Chondrocyte (in vitro differentiated cells): ENCODE data around the gene HEXIM1. TPM values are rescaled to one million over a fixed set of nuclear protein-coding genes. Genes with fewer than 3 reads are reported as not detected.

Source experiments
- DNase-seq: peaks from one replicate; pipeline ENCODE4 v3.0.0; 2021; ENCODE audit warnings: mixed read lengths, low spot score
- H3K27ac Mint-ChIP-seq: one replicate; pipeline ENCODE4 v1.8.0; 2021; ENCODE audit warnings: mild to moderate bottlenecking, moderate library complexity, mixed read lengths; ENCODE audit not compliant: unreplicated experiment
- H3K27me3 Mint-ChIP-seq: 2 replicates; pipeline ENCODE4 v1.8.0; 2021; ENCODE audit warnings: low read depth, mixed read lengths
- H3K36me3 Mint-ChIP-seq: 2 replicates; pipeline ENCODE4 v1.8.0; 2021; ENCODE audit warnings: low read depth, mixed read lengths
- H3K4me1 Mint-ChIP-seq: 2 replicates; pipeline ENCODE4 v1.8.0; 2021; ENCODE audit warnings: low read depth, mild to moderate bottlenecking, mixed read lengths
- H3K4me3 Mint-ChIP-seq: one replicate; pipeline ENCODE4 v1.8.0; 2021; ENCODE audit warnings: mild to moderate bottlenecking, moderate library complexity, mixed read lengths; ENCODE audit not compliant: unreplicated experiment
- H3K9me3 Mint-ChIP-seq: 2 replicates; pipeline ENCODE4 v1.8.0; 2021; ENCODE audit warnings: low read depth, mixed read lengths
- CTCF ChIP-seq: fragments of 200-600 bp; sonication (generic); IDR thresholded peaks from 2 replicates; pipeline ENCODE4 v1.5.0; 2021; ENCODE audit warnings: antibody characterized with exemption, mild to moderate bottlenecking, moderate library complexity
- total RNA-seq: library from RNA; stranded (reverse); gene quantifications from 3 replicates; pipeline ENCODE4 v1.2.1, GENCODE V29; 2021

The HEXIM1 gene
- total RNA-seq, 1 donor from 2014 or later: 36.4 TPM

- no peak overlapping the region for H3K4me3 Mint-ChIP-seq
- TF ChIP-seq CTCF: no peak
- no peaks in the 10 kb centered on the region for H3K9me3 Mint-ChIP-seq
- no peak for DNase-seq
- no peaks in the 10 kb centered on the region for H3K36me3 Mint-ChIP-seq
- no peak overlapping the region for H3K27ac Mint-ChIP-seq
- peaks cover 43% of the 10 kb centered on the region for H3K4me1 Mint-ChIP-seq
- no peaks in the 10 kb centered on the region for H3K27me3 Mint-ChIP-seq
These were observed 7.2 kb downstream of the HEXIM1 start for GRCh38 chr17:45155483-45155882.

- TF ChIP-seq CTCF: no peak
- Mint-ChIP-seq H3K27ac (no peak overlapping the region), H3K9me3 (no peaks in the 10 kb centered on the region), H3K27me3 (no peaks in the 10 kb centered on the region), H3K4me3 (no peak overlapping the region), H3K36me3 (no peaks in the 10 kb centered on the region), H3K4me1 (peaks cover 37% of the 10 kb centered on the region)
- no peak for DNase-seq
These were observed 8.0 kb downstream of the HEXIM1 start for GRCh38 chr17:45156242-45156641.

GRCh38 chr17:45160447-45161287 is 12.4 kb downstream of the HEXIM1 start:
- DNase-seq: peak; percentile 95
- peak overlapping the region; percentile 90 for H3K4me3 Mint-ChIP-seq
- peak overlapping the region; percentile 98 for H3K27ac Mint-ChIP-seq
- H3K9me3 Mint-ChIP-seq: no peaks in the 10 kb centered on the region
- no peaks in the 10 kb centered on the region for H3K27me3 Mint-ChIP-seq
- peak; percentile 55 for TF ChIP-seq CTCF
- H3K4me1 Mint-ChIP-seq: peaks cover 46% of the 10 kb centered on the region
- no peaks in the 10 kb centered on the region for H3K36me3 Mint-ChIP-seq

- peak within 1 kb of the TSS; percentile 90 for H3K4me3 Mint-ChIP-seq
- H3K27me3 Mint-ChIP-seq: no peaks in the 10 kb centered on the region
- H3K27ac Mint-ChIP-seq: peak within 1 kb of the TSS; percentile 98
- TF ChIP-seq CTCF: no peak
- no peaks in the 10 kb centered on the region for H3K9me3 Mint-ChIP-seq
- DNase-seq: peak; percentile 98
- H3K4me1 Mint-ChIP-seq: peaks cover 43% of the 10 kb centered on the region
- no peaks in the 10 kb centered on the region for H3K36me3 Mint-ChIP-seq
These were observed 13.2 kb downstream of the HEXIM1 start, which contains the start of gene HEXIM2 for GRCh38 chr17:45161288-45162024. Gene HEXIM2, plus strand, starts transcription at chr17:45161875. Its CDS starts 919 bp downstream, at chr17:45162794.

- Mint-ChIP-seq H3K4me1 (peaks cover 43% of the 10 kb centered on the region), H3K9me3 (no peaks in the 10 kb centered on the region), H3K36me3 (no peaks in the 10 kb centered on the region), H3K4me3 (peak overlapping the region; percentile 65), H3K27me3 (no peaks in the 10 kb centered on the region), H3K27ac (peak overlapping the region; percentile 98)
- no peak for TF ChIP-seq CTCF
- DNase-seq: peak; percentile 67
These were observed 13.9 kb downstream of the HEXIM1 start for GRCh38 chr17:45162025-45162687.
